Midbrain (tissue), 1 donor: ENCODE results near the gene COL2A1.
A peak's percentile ranks its signal among the peaks of the same experiment; 100 is the strongest.

ENCODE experiments used
- DNase-seq: peaks from one replicate; lab custom pipeline; 2025; lab: John Stamatoyannopoulos, UW

Gene COL2A1

GRCh38 chr12:48030173-48030650, 25.9 kb upstream of the COL2A1 start:
- DNase-seq: no peak

GRCh38 chr12:48029491-48030172, 25.4 kb upstream of the COL2A1 start:
- DNase-seq: no peak

- DNase-seq: no peak
These were observed 24.5 kb upstream of the COL2A1 start for GRCh38 chr12:48028541-48029431.

- no peak for DNase-seq
These were observed 23.1 kb upstream of the COL2A1 start for GRCh38 chr12:48027183-48028002.

- no peak for DNase-seq
These were observed 22.0 kb upstream of the COL2A1 start for GRCh38 chr12:48026060-48026827.

GRCh38 chr12:48025281-48025680, 21.0 kb upstream of the COL2A1 start:
- DNase-seq: no peak

- no peak for DNase-seq
These were observed 20.5 kb upstream of the COL2A1 start for GRCh38 chr12:48024735-48025134.

- no peak for DNase-seq
These were observed 19.1 kb upstream of the COL2A1 start for GRCh38 chr12:48023386-48023785.

GRCh38 chr12:48022676-48023385, 18.6 kb upstream of the COL2A1 start:
- DNase-seq: no peak

GRCh38 chr12:48022180-48022521, 17.9 kb upstream of the COL2A1 start:
- DNase-seq: no peak

- DNase-seq: no peak
These were observed 17.4 kb upstream of the COL2A1 start for GRCh38 chr12:48021485-48022179.

GRCh38 chr12:48019639-48020265, 15.5 kb upstream of the COL2A1 start:
- DNase-seq: no peak

GRCh38 chr12:48018618-48018995, 14.3 kb upstream of the COL2A1 start:
- no peak for DNase-seq

GRCh38 chr12:48017921-48018617, 13.8 kb upstream of the COL2A1 start:
- no peak for DNase-seq

GRCh38 chr12:48017496-48017895, 13.2 kb upstream of the COL2A1 start:
- peak; percentile 77 for DNase-seq

GRCh38 chr12:48016373-48017020, 12.2 kb upstream of the COL2A1 start:
- DNase-seq: no peak

- no peak for DNase-seq
These were observed 11.7 kb upstream of the COL2A1 start for GRCh38 chr12:48015954-48016353.

GRCh38 chr12:48015129-48015528, 10.9 kb upstream of the COL2A1 start:
- no peak for DNase-seq

- DNase-seq: no peak
These were observed 9.0 kb upstream of the COL2A1 start for GRCh38 chr12:48013287-48013686.
